ENCODE data around the gene MCTP1. TPM values are rescaled to one million over a fixed set of nuclear protein-coding genes. Genes with fewer than 3 reads are reported as not detected.

The MCTP1 gene
- total and polyA plus RNA-seq, 2 of the 8 experiments (the other 6 are each of a cell fraction or from before 2014, with no cell fraction given), result 0.56 to 3.4 TPM

DNA sequence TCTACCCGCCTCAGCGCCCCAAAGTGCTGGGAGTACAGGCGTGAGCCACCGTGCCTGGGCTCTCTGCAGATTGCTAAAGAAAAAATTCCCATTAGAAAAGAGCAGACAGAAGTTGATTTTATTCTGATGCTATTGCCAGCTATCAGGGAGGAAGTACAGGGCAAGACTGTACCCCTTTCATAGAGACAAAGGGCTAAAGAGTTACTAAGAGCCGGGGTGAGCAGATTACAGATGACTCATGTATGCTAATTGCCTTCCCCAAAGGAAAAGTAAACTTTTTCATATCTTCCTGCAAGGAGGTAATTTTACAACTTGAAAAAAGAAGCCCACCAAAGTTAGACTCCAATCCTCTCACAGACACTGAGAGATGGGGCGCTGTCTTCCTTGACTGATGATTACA is 42.3 kb upstream of the MCTP1 start:
- Histone ChIP-seq H2BK5ac (ENCODE audit: low read depth, low read length) (no peak overlapping the region), H3K36me3 (ENCODE audit: control insufficient read depth in 2 of 4, insufficient read depth in 4 of 4, low read length in 3 of 4) (no peaks in the 10 kb centered on the region), H3K79me2 (ENCODE audit: control insufficient read depth in 1 of 2, insufficient read depth in 2 of 2, low read length in 2 of 2) (no peaks in the 10 kb centered on the region), H2BK12ac (ENCODE audit: low read depth, low read length) (no peak overlapping the region), H3K4ac (replicated peaks; ENCODE audit: insufficient read length, low read depth, low read length) (no peak overlapping the region), H3K27ac (ENCODE audit: low read depth, low read length) (no peak overlapping the region), H3K9me3 (ENCODE audit: insufficient read depth in 2 of 2, low read depth in 1 of 2, low read length in 1 of 2) (no peaks in the 10 kb centered on the region), H3K18ac (ENCODE audit: extremely low read depth, low read length) (no peak overlapping the region), H3K27me3 (replicated peaks in 1 of 4; ENCODE audit: control insufficient read depth in 3 of 4, extremely low read depth in 1 of 4, insufficient read depth in 3 of 4, low read length in 3 of 4) (no peaks in the 10 kb centered on the region), H4K8ac (ENCODE audit: extremely low read depth, insufficient read depth, low read length) (no peak overlapping the region), H2BK120ac (replicated peaks; ENCODE audit: low read depth, low read length) (no peak overlapping the region), H3K14ac (ENCODE audit: insufficient read length) (no peak overlapping the region), H3K23me2 (ENCODE audit: low read depth, low read length) (no peaks in the 10 kb centered on the region), H4K20me1 (replicated peaks in 1 of 2; ENCODE audit: control insufficient read depth in 1 of 2, insufficient read depth in 2 of 2, low read length in 2 of 2) (no peaks in the 10 kb centered on the region), H3K23ac (ENCODE audit: insufficient read length) (no peak overlapping the region), H3K79me1 (ENCODE audit: low read depth, low read length) (no peaks in the 10 kb centered on the region), H3K4me1 (replicated peaks in 1 of 4; ENCODE audit: control insufficient read depth in 3 of 4, insufficient read depth in 4 of 4, low read length in 3 of 4) (no peaks in the 10 kb centered on the region; a peak in 1 of 7 replicates), H3K4me3 (ENCODE audit: extremely low read depth in 1 of 4, insufficient read depth in 2 of 4, low read depth in 3 of 4, low read length in 4 of 4) (no peak overlapping the region), H3K9ac (replicated peaks in 1 of 4; ENCODE audit: extremely low read depth in 1 of 4, low read depth in 3 of 4, low read length in 3 of 4) (no peak overlapping the region), H2BK20ac (ENCODE audit: low read length) (no peak overlapping the region), H2BK15ac (ENCODE audit: low read length) (no peak overlapping the region), H2AK5ac (ENCODE audit: low read depth, low read length) (no peak overlapping the region), H2AFZ (ENCODE audit: low read length) (no peak overlapping the region), H4K91ac (replicated peaks; ENCODE audit: insufficient read length, low read length) (no peak overlapping the region), H4K5ac (ENCODE audit: insufficient read length, low read depth, low read length) (no peak overlapping the region), H3K56ac (replicated peaks; ENCODE audit: insufficient read length, low read depth, low read length) (no peak overlapping the region), H3K4me2 (ENCODE audit: insufficient read depth in 1 of 2, low read depth in 2 of 2, low read length in 2 of 2) (no peak overlapping the region)
- CTCF ChIA-PET (ENCODE audit: partially characterized antibody), result interaction anchor here (1.2 to 1.6 kb wide), 2 partner anchors 11 to 38 kb away, joined by 6 read pairs; no protein-coding TSS in a partner anchor
- DNase-seq (ENCODE audit: low read depth in 1 of 2, low spot score in 2 of 2), result no peak
- POLR2A ChIA-PET (ENCODE audit: partially characterized antibody), result no interaction called here
- no peak for FAIRE-seq
- WGBS, 2 experiments (ENCODE audit: extremely low coverage in 1 of 2, insufficient coverage in 1 of 2, insufficient read length in 1 of 2, insufficient replicate concordance in 2 of 2, low coverage in 1 of 2, low lambda C conversion rate in 2 of 2, missing lambda C conversion rate in 1 of 2), result 90% methylated on average over 5 of the region's 6 CpGs; no CpG with 5 or more reads in 1 of the 2 experiments
- no peak for TF ChIP-seq JUN (IDR thresholded peaks at IDR 0.05; ENCODE audit: low read depth, low read length)
- 0 out of 2 replicates have a peak, but pooled peaks have one; percentile 43 for TF ChIP-seq JUND (IDR thresholded peaks at IDR 0.05; ENCODE audit: low read length)

Measured in H1 (cell line).